T47D (cell line): ENCODE measurements around the gene PROK2.

Source experiments
- DNase-seq, 2 experiments: peaks; one replicate each; pipeline versions ENCODE4 v3.0.0 to v3.0.0-alpha.2; 2011 to 2012; ENCODE audit warnings: low read depth in 1 of 2, low spot score in 1 of 2
- JUND ChIP-seq: IDR thresholded peaks from 2 replicates; pipeline ENCODE4 v1.6.1; 2012; ENCODE audit warnings: low read depth
- in situ Hi-C: cut with HindIII; loops from 2 replicates; pipeline ENCODE4 v1.10.0; 2016; ENCODE audit warnings: low sequenced_read_pairs, low pct_unique_long_range_greater_than_20kb

PROK2 gene, protein sequence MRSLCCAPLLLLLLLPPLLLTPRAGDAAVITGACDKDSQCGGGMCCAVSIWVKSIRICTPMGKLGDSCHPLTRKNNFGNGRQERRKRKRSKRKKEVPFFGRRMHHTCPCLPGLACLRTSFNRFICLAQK

DNA sequence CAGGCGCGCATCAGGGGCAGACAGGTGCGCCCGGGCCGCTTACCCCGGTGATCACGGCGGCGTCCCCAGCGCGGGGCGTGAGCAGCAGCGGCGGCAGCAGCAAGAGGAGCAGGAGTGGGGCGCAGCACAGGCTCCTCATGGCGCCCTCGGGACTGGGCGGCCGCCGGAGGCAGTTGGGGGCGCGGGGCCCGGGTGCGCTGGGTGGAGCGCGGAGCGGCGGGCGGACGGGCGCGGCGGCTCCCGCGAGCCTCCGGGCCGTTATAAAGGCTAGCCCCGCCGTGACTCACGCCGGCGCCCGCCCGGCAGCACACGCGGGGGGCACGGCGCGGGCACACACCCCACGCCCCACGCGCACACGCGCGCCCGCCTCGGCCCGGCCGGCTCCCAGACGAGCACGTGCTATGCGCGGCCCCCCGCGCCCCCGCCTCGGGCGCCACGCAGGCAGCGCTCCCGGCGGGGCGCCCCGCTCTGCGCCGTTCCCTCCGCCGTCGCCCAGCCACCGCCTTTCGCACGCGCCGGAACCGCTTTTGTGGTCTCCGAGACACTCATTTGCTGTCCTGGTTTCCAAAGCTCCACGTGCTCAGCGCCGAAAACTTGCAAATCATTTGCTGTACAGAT lies at the start of gene PROK2:
Gene PROK2, minus strand, starts transcription at position 235 of the 618 bp plus-strand sequence. Its CDS starts 96 bp downstream, at position 139.
- DNase-seq = no peak
- in situ Hi-C loops = no loop called here
- no peak for TF ChIP-seq JUND

- no peak for DNase-seq
- in situ Hi-C loops = no loop called here
- no peak for TF ChIP-seq JUND
These were observed 46.7 kb upstream of the PROK2 start for GRCh38 chr3:71831599-71831998.

- no peak for TF ChIP-seq JUND
- DNase-seq = no peak
- in situ Hi-C loops = no loop called here
These were observed 40.8 kb upstream of the PROK2 start for GRCh38 chr3:71825551-71826283.

- in situ Hi-C loops = no loop called here
- TF ChIP-seq JUND = no peak
- DNase-seq = no peak
These were observed 36.2 kb upstream of the PROK2 start for GRCh38 chr3:71821116-71821515.

- in situ Hi-C loops = no loop called here
- TF ChIP-seq JUND = no peak
- no peak for DNase-seq
These were observed 32.3 kb upstream of the PROK2 start for GRCh38 chr3:71817262-71817661.

GRCh38 chr3:71816767-71817156 lies 31.8 kb upstream of the PROK2 start:
- no peak for TF ChIP-seq JUND
- in situ Hi-C loops = no loop called here
- no peak for DNase-seq

DNA sequence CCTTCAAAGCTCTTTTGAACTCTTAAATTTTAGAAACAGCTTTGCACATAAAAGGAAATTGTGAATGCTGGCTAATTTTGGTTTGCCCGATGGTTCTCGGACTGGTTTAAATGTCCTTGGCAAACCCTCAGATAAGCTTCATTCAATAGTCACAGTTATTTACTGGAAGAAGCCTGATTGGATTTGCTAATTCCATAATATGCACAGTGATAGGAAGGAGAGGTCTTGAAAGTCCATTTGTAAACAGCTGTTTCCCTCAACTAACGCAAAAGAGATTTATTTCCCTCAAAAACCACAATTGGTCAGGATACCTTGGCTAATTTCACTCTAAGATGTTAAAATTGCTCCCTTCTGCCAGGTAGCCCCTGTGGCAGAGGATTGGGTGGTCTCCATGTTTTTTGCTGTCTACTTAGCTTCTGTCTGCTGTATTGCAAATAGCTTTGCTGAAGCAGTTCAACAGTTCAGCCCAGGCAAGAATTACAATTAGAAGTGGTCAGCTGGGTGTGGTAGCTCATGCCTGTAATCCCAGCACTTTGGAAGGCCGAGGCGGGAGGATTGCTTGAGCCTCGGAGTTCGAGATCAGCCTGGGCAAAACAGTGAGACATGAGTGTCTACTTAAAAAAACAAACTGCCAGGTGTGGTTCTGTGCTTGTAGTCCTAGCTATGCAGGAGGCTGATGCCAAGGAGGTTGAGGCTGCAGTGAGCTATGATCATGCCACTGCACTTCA lies 30.6 kb upstream of the PROK2 start:
- in situ Hi-C loops = no loop called here
- no peak for TF ChIP-seq JUND
- no peak for DNase-seq

DNA sequence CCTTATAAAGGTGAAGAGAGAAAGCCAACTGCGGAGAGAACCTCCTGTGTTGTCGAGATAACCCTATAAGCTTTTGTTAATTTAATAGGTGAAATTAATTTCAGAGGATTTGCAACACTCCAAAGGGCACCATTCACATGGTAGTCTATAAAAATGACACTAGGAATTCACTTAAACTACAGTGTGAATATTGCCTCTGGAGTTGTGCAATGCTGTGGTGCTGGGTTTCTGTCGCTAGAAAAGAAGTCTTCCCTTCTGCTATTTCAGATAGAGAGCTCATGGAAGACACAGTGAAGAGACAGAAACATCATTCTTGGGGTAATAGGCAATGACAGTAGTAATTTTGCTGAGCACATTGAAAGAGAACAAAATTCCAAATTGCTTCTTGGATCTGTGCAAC lies 28.8 kb upstream of the PROK2 start:
- no peak for DNase-seq
- no peak for TF ChIP-seq JUND
- in situ Hi-C loops = no loop called here

- DNase-seq = no peak
- no peak for TF ChIP-seq JUND
- in situ Hi-C loops = no loop called here
These were observed 28.1 kb upstream of the PROK2 start for GRCh38 chr3:71813073-71813472.

DNA sequence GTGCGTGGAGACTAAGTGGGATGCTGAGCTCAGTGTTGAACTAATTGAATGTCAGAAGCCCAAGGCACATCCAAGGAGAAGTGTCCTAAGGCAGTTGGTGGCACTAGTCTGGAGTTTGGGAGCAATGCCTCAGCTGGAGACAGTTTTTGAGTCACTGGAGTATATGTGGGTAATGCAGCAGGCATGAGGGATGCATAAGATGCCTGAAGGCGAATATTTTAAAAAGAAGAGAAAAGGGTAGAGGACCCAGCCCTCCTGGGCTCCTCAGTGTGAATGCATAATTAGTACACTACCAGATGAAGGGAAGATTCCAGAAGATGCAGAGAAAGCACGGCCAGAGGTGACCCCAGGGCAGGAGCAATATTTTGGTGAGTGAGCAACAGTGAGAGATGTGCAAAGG lies 25.1 kb upstream of the PROK2 start:
- in situ Hi-C loops = no loop called here
- DNase-seq = no peak
- TF ChIP-seq JUND = no peak

GRCh38 chr3:71809321-71810026 lies 24.5 kb upstream of the PROK2 start:
- DNase-seq = no peak
- in situ Hi-C loops = no loop called here
- no peak for TF ChIP-seq JUND

DNA sequence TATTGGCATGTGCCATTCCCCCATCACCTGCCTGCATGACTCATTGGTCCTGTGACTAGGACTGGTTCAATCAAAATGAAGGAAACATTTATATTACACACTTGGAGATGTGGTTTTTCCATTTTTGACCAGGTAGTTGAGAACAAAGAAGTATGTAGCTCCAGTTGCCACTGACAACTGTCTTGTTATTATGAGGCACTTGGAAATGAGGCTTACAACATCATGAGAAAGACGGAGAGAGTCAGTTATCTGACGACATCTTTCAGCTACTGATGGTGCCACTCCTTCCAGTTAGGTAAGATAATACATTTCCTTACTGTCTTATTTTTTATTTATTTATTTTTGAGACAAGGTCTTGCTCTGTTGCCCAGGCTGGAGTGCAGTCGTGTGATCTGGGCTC lies 21.8 kb upstream of the PROK2 start:
- in situ Hi-C loops = no loop called here
- no peak for DNase-seq
- no peak for TF ChIP-seq JUND
